HEK293 (cell line): ENCODE data around the gene OR2T5.
"Not testable (repeated sequence)": the region's sequence is repeated elsewhere in the genome, so short reads cannot be mapped to it uniquely, and the experiment has no call there.

Experiments used
- CTCF ChIA-PET: fragments of 350-600 bp; formaldehyde crosslinking; extraction: SDS; loops from one replicate; lab custom pipeline; 2021; ENCODE audit warnings: antibody characterized with exemption; lab: Yijun Ruan, JAX
- POLR2A ChIA-PET: fragments of 300-600 bp; formaldehyde crosslinking; extraction: SDS; loops from one replicate; lab custom pipeline; 2020; ENCODE audit warnings: antibody characterized with exemption, inconsistent platforms; lab: Yijun Ruan, JAX
- H3K27ac ChIP-seq: fragments of 200-500 bp; sonication (Bioruptor generic); 2 replicates; pipeline ENCODE4 v1.5.1; 2014; ENCODE audit warnings: low read depth, low read length, control low read depth, inconsistent platforms; ENCODE audit errors: extremely low read depth
- H3K36me3 ChIP-seq, 2 experiments: fragments of 200-500 bp in 1 of 2; sonication (Bioruptor generic) in 1 of 2; 1 replicate in 1 of 2; 2 replicates in 1 of 2; pipeline ENCODE4 v1.5.1; 2014 to 2017; ENCODE audit warnings: inconsistent platforms in 2 of 2, low read length in 2 of 2; ENCODE audit not compliant: control insufficient read depth in 2 of 2, insufficient read depth in 1 of 2
- H3K4me1 ChIP-seq: fragments of 200-500 bp; sonication (Bioruptor generic); 2 replicates; pipeline ENCODE4 v1.5.1; 2014; ENCODE audit warnings: mild to moderate bottlenecking, low read length, inconsistent platforms; ENCODE audit not compliant: control insufficient read depth, insufficient read depth
- H3K4me3 ChIP-seq: 2 replicates; pipeline ENCODE4 v1.5.1; 2011; ENCODE audit warnings: low read depth, mild to moderate bottlenecking, control low read depth, low read length, moderate library complexity
- H3K9me3 ChIP-seq: fragments of 200-500 bp; sonication (Bioruptor generic); 2 replicates; pipeline ENCODE4 v1.5.1; 2014; ENCODE audit warnings: low read depth, low read length, inconsistent platforms; ENCODE audit not compliant: control insufficient read depth, insufficient read depth
- BCL11A ChIP-seq: fragments of 450-650 bp; formaldehyde crosslinking; IDR thresholded peaks from 2 replicates; pipeline ENCODE4 v1.5.1; 2016; ENCODE audit warnings: low read depth, missing biosample characterization, missing genetic modification characterization
- KLF10 ChIP-seq: fragments of 450-650 bp; IDR thresholded peaks from 2 replicates; pipeline ENCODE4 v1.5.1; 2018; ENCODE audit warnings: missing biosample characterization, mild to moderate bottlenecking, missing genetic modification characterization
- ZEB2 ChIP-seq: fragments of 450-650 bp; formaldehyde crosslinking; IDR thresholded peaks from 2 replicates; pipeline ENCODE4 v1.5.1; 2016; ENCODE audit warnings: missing biosample characterization, missing genetic modification characterization
- ZFP69B ChIP-seq: fragments of 450-650 bp; formaldehyde crosslinking; IDR thresholded peaks from 2 replicates; pipeline ENCODE4 v1.5.1; 2016; ENCODE audit warnings: missing biosample characterization, missing genetic modification characterization
- ZNF16 ChIP-seq: fragments of 450-650 bp; formaldehyde crosslinking; IDR thresholded peaks from 2 replicates; pipeline ENCODE4 v1.5.1; 2016; ENCODE audit warnings: low read depth, missing biosample characterization, missing genetic modification characterization
- ZNF223 ChIP-seq: fragments of 450-650 bp; formaldehyde crosslinking; IDR thresholded peaks from 2 replicates; pipeline ENCODE4 v1.5.1; 2016; ENCODE audit warnings: missing biosample characterization, missing genetic modification characterization
- ZNF514 ChIP-seq: fragments of 450-650 bp; formaldehyde crosslinking; IDR thresholded peaks from 2 replicates; pipeline ENCODE4 v1.5.1; 2016; ENCODE audit warnings: missing biosample characterization, missing genetic modification characterization
- ZSCAN23 ChIP-seq: fragments of 450-650 bp; formaldehyde crosslinking; IDR thresholded peaks from 2 replicates; pipeline ENCODE4 v1.5.1; 2016; ENCODE audit warnings: missing biosample characterization, missing genetic modification characterization

OR2T5 gene

GRCh38 chr1:248500305-248501035 is 12.1 kb downstream of the OR2T5 start:
- H3K36me3 ChIP-seq, POLR2A ChIA-PET, H3K9me3 ChIP-seq, H3K4me3 ChIP-seq, H3K4me1 ChIP-seq, H3K27ac ChIP-seq, CTCF ChIA-PET: not testable (repeated sequence)

DNA sequence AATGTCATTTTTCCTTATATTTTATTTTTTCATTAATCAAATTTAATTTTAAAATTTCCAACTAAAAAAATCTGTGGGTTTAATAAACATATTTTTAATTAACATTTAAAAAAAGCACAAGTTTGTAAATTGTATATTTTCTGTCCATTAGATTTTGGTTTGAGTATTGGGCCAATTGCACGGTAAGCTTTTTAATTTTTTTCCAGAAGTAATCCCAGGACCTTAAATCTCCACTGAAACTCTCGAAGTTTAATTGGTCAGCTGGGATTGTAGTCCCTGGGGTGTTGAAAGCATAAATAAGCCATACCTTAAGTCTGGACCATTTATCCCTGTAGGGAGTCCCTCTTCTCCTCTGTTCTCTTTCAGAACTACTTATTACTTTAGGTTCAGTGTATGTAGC is 19.4 kb downstream of the OR2T5 start, which contains the start of gene OR2G6:
Gene OR2G6, plus strand, starts transcription at position 301 of the 400 bp plus-strand sequence. CDS start 13,574 bp downstream, outside the sequence.
- H3K4me1 ChIP-seq, CTCF ChIA-PET, H3K36me3 ChIP-seq, H3K9me3 ChIP-seq, POLR2A ChIA-PET, H3K4me3 ChIP-seq, H3K27ac ChIP-seq: not testable (repeated sequence)

DNA sequence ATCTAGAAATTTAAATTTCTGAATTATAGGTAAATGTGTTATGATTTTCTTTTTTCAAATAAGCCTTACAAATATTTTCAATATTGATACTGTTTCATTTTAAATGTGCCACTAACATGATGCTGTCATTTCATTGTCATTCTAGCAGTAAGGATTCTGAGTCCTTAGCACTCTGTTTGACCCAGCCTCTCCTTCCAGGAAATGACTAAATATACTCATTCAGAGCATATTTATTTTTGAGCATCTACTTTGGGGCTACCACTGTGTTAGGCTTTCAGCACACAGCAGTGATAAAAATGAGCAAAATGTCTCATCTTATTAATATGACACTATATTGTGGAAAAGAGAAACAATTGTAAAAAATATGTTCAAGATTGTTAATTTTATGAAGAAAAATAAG is 21.8 kb downstream of the OR2T5 start:
- CTCF ChIA-PET, H3K4me1 ChIP-seq, H3K9me3 ChIP-seq, H3K27ac ChIP-seq, H3K36me3 ChIP-seq, POLR2A ChIA-PET, H3K4me3 ChIP-seq: not testable (repeated sequence)

DNA sequence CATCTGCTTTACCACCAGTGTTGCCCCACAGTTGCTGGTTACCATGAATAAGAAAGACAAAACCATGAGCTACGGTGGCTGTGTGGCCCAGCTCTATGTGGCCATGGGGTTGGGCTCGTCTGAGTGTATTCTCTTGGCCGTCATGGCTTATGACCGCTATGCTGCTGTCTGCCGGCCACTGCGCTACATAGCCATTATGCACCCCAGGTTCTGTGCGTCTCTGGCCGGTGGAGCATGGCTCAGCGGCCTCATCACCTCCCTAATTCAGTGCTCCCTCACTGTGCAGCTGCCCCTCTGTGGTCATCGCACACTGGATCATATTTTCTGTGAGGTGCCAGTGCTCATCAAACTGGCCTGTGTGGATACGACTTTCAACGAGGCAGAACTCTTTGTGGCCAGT is 33.5 kb downstream of the OR2T5 start:
- no peak overlapping the region for H3K27ac ChIP-seq
- no peaks in the 10 kb centered on the region for H3K4me1 ChIP-seq
- no peaks in the 10 kb centered on the region for H3K36me3 ChIP-seq
- ChIA-PET POLR2A (no interaction called here), CTCF (no interaction called here)
- no peaks in the 10 kb centered on the region for H3K9me3 ChIP-seq
- no peak overlapping the region for H3K4me3 ChIP-seq
- TF ChIP-seq KLF10 (no peak), ZEB2 (tag by site-specific recombination) (no peak), ZFP69B (tag by site-specific recombination) (no peak), ZSCAN23 (no peak), ZNF514 (tag by site-specific recombination) (no peak), ZNF223 (tag by site-specific recombination) (no peak), ZNF16 (tag by site-specific recombination) (no peak), BCL11A (tag by site-specific recombination) (no peak)

GRCh38 chr1:248537449-248537848 is 49.1 kb downstream of the OR2T5 start:
- H3K36me3 ChIP-seq, H3K27ac ChIP-seq, POLR2A ChIA-PET, H3K4me3 ChIP-seq, H3K9me3 ChIP-seq, CTCF ChIA-PET, H3K4me1 ChIP-seq: not testable (repeated sequence)
